ENCODE measurements around the gene CLSTN2.

CLSTN2 gene

GRCh38 chr3:140178482-140178881 is 243.5 kb downstream of the CLSTN2 start:
- DNase-seq (ENCODE audit: low read depth in 2 of 2, low spot score in 1 of 2): no peak

DNA sequence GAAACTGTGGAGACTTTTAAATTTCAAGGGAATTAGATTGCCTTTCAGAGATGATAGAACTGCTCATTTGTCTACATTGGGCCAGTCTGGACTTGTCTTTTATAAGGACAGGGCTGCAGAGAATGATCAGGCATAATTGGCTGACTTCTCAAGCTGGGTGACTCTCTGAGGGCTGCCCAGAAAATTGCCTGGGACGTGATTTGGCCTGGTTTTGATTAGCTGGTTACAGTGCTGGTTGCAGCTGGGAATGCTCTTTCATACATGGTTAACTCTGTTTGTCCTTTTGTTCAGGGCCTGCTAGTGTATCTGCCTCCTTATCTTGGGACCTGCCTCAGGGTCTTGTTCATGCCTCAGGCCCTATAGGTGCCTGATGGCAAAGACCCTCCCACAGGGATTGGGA is 245.6 kb downstream of the CLSTN2 start:
- DNase-seq (ENCODE audit: low read depth in 2 of 2, low spot score in 1 of 2): no peak

DNA sequence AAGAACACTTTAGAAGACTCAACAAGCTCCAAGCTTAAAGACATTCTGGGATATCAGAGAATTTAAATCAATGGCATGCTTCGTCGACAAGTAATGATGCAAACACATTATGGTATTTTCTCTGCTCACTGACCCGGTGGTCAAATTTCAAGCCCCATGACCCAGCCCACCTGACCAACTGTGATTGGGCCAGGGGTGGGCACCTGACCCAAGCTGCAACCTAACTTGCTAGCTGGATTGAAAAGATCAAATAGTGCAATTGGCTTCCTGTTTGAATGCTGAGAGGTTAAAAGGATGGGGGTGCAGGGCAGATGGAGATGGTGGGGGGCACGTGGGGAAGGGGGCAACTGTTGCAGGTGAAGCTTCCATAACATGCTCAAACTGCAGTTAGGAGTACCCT is 250.4 kb downstream of the CLSTN2 start:
- no peak for DNase-seq (ENCODE audit: low read depth in 2 of 2, low spot score in 1 of 2)

DNA sequence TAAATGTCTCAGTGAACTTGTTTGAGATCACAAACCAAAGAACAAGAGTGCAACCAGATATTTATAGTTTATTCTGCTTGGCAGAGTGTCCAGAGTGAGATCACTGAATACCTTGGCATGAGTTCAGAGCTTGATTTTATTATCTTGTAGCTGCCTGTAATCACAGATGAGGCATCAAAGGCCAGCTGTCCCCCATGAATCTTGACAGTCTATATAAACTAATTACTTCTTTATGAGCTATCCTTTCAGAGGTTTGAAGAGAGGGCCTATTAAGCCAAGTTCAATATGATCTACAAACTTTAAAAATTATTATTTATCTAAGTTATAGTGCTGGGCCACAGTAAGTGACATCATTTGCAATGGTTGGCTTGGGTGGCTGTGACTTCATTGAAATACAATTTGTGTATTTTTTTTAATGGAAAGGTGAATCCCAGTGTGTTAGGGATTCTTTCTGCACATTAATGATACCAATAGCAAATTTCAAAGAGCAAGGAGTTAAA is 251.5 kb downstream of the CLSTN2 start:
- no peak for DNase-seq (ENCODE audit: low read depth in 2 of 2, low spot score in 1 of 2)

GRCh38 chr3:140187028-140187427 is 252.0 kb downstream of the CLSTN2 start:
- no peak for DNase-seq (ENCODE audit: low read depth in 2 of 2, low spot score in 1 of 2)

- DNase-seq (ENCODE audit: low read depth in 2 of 2, low spot score in 1 of 2): no peak
These were observed 252.8 kb downstream of the CLSTN2 start for GRCh38 chr3:140187656-140188221.

DNA sequence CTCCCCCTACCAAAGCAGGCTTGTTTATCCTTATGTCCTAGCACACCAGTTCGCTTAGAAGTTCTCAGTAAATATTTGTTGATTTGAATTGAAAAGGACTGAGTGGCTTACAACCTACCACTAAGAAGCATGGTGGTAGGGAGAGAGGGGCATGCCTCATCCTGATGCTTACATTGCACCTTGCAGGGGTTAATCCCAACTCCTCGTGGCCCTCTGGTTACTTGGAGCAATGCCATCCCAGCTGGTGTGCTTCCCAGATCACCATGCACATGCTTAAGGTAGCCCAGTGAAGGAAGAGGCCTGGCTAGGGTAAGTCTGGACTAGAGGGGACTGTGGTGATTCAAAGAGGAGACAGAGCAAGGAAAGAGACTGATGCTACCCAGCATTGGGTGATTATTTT is 253.3 kb downstream of the CLSTN2 start:
- no peak for DNase-seq (ENCODE audit: low read depth in 2 of 2, low spot score in 1 of 2)

GRCh38 chr3:140189267-140189666 is 254.3 kb downstream of the CLSTN2 start:
- no peak for DNase-seq (ENCODE audit: low read depth in 2 of 2, low spot score in 1 of 2)

- no peak for DNase-seq (ENCODE audit: low read depth in 2 of 2, low spot score in 1 of 2)
These were observed 255.0 kb downstream of the CLSTN2 start for GRCh38 chr3:140189976-140190375.

GRCh38 chr3:140196970-140197369 is 262.0 kb downstream of the CLSTN2 start:
- no peak for DNase-seq (ENCODE audit: low read depth in 2 of 2, low spot score in 1 of 2)

DNA sequence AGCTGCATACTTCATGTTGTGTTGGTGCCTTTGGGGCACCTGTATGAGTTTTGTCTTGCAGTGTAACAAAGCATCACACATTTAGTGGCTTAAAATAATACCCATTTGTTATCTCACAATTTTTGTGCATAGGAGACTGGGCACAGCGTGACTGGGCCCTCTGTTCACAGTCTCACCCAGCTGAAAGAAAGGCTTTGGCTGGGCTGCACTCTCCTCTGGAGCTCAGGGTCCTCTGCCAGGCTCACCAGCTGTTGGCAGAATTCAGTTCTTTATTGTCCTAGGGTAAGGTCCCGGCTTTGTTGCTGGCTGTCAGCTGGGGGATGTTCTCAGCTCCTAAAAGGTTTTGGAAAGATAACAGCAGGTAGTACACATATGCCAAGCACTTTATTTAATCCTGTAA is 263.3 kb downstream of the CLSTN2 start:
- DNase-seq (ENCODE audit: low read depth in 2 of 2, low spot score in 1 of 2): no peak

- DNase-seq (ENCODE audit: low read depth in 2 of 2, low spot score in 1 of 2): no peak
These were observed 264.0 kb downstream of the CLSTN2 start for GRCh38 chr3:140199008-140199407.

- no peak for DNase-seq (ENCODE audit: low read depth in 2 of 2, low spot score in 1 of 2)
These were observed 264.8 kb downstream of the CLSTN2 start for GRCh38 chr3:140199743-140200142.

DNA sequence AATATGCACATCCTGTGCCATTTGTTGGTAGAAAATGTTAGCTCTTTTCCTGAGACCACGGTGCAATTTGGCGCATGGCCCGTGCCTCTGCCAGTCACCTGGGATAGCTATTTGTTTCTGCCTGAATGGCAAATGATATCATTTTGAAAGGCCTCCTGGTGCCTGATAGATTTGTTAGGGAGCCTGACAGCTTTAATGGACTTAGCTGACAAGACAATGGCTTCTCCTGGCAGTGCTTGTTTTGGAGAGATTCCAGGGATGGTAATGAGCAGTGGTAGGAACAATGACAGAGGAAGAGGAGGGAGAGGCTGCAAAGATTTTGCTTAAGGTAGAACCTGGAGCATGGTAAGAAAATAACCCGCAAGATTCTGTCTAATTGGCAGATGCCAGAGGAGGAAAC is 268.5 kb downstream of the CLSTN2 start:
- DNase-seq (ENCODE audit: low read depth in 2 of 2, low spot score in 1 of 2): no peak

DNA sequence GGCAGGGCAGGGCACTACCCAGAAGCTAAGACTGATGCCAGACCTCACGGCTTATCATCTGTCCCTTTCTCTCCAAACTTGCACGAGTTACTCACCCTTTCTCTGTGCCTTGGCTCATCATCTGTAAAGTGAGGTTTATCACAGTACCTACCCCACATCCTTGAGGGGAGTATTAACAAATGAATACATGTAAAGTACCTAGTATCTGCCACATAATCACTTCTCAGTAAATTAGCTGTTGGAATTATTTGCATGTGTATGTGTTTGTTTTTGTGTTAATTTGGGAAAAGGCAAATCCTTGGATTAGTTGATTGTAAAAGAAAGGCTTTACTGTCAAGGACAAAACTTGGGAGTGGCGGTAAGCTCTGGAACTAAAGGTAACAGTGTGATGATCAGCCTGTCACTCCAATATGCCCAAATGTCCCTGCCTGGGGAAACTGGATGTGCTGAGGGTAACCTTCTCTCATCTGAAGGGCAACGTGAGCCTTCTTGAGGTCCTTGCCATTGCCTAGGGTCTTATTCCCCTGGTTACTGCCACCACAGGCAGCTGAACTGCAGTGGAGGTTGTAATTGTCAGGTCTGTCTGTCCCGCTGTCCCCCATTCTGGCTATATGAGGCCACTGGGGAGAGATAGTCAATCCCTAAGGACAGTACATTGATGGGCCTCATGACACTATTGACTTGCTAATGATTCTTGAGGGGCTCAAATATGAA is 269.4 kb downstream of the CLSTN2 start:
- no peak for DNase-seq (ENCODE audit: low read depth in 2 of 2, low spot score in 1 of 2)

DNA sequence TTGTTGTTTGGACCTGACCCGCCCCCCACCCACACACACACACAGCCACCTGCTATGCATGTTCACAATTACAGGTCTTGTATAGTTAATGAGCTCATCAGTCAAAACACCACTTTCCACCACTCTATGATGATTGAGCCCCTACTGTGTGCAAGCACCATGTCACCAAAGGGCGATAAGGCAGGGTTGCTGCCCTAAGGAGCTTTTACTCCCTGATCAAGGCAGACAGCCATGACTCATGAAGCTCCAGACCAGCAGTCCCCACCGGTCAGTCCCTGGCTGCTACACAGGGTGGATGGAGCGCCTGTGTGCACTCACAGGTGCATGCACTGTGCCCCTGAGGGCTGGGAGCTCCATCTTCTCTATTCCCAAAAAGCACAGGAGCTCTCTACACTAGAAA is 270.6 kb downstream of the CLSTN2 start:
- DNase-seq (ENCODE audit: low read depth in 2 of 2, low spot score in 1 of 2): no peak

- no peak for DNase-seq (ENCODE audit: low read depth in 2 of 2, low spot score in 1 of 2)
These were observed 271.4 kb downstream of the CLSTN2 start for GRCh38 chr3:140206196-140207040.

DNA sequence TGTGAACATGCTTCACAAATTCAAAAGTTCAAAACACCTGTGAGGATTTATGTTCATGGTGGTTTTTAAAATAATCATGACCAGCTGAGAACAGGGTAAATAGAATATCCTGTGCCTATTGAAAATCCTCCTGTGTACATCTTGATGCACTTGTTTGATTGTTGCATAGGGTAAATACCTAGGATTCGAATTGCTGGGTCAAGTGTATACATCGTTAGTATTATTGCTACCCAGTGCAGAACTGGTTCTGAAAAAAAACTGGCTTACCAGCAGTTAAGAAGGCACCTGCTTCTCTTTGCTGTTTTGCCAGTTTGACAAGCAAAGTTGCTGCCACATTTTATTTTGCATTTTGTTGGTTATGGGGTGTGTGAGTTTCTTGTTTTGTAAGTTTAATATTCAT is 272.6 kb downstream of the CLSTN2 start:
- DNase-seq (ENCODE audit: low read depth in 2 of 2, low spot score in 1 of 2): no peak

DNA sequence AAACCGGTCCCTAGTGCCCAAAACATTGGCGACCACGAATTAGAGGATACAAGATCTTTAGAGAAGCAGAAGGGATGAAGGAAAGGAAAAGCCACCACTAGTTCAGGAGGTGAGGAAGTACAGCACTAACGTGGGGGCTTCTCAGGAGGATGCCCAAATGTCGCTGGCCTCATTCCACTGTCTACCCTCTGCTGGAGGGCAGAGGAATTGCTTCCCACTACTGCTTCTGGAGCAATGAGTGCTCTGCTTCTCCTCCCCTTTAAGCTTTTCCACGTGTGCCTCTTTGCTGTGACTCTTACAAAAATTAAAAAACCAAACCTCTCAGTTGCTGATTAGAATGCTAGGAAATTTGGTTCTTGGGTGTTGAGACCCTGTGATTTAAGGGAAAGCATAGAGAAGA is 281.3 kb downstream of the CLSTN2 start:
- no peak for DNase-seq (ENCODE audit: low read depth in 2 of 2, low spot score in 1 of 2)

DNA sequence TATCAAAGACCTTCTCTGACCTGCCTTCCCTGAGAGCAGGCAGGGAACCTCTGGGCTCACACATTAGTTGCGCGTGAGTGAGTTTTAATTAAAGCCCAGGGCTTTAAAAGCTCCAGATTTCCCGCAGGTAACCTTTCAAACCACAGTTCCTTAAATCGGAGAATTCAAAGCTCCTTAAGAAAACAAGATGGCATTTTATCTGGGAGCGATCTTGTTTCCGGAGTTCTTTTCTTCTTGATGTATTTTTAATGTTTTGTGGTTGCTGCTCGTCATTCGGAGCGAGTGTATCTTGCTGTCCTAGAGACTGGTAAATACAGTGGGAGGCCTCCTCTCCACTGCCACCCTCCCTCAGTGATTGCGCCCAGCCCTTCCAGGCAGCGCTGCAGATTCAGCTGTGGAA is 284.3 kb downstream of the CLSTN2 start:
- no peak for DNase-seq (ENCODE audit: low read depth in 2 of 2, low spot score in 1 of 2)

GRCh38 chr3:140219923-140220452 is 285.0 kb downstream of the CLSTN2 start:
- DNase-seq (ENCODE audit: low read depth in 2 of 2, low spot score in 1 of 2): no peak

DNA sequence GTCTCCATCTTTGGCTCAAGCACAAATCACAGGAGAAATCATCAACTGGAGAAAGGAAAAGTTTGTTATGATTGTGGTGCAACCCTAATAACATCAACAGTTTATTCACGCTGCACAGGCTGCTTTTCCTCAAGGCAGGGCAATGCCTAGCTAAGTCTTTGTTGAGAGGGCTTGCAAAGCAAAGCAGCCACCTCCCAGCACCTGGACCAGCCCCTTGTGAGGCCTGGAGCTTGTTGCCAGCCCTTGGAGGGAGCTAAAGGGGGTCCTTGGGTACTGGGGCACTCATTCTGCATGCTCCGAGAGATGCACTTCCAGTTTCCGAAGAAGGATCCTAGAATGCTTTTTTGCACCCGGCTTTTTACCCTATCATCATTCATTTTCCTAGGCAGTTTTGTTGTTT is 288.2 kb downstream of the CLSTN2 start:
- no peak for DNase-seq (ENCODE audit: low read depth in 2 of 2, low spot score in 1 of 2)
